GM12878 (cell line): ENCODE measurements around the gene TRABD2A. TPM values are rescaled to one million over a fixed set of nuclear protein-coding genes. Genes with fewer than 3 reads are reported as not detected.

Experiments used
- ATF7 ChIP-seq: fragments of 450-650 bp; IDR thresholded peaks from 2 replicates; pipeline ENCODE4 v1.6.1; 2016; ENCODE audit warnings: low read depth, mild to moderate bottlenecking
- BACH1 ChIP-seq: fragments of 450-650 bp; IDR thresholded peaks from 2 replicates; pipeline ENCODE4 v1.6.1; 2017; ENCODE audit warnings: mild to moderate bottlenecking, borderline replicate concordance
- BCL11A ChIP-seq: IDR thresholded peaks from 2 replicates; pipeline ENCODE4 v1.6.1; 2011; ENCODE audit warnings: low read depth, low read length
- CHD1 ChIP-seq: IDR thresholded peaks from 2 replicates; pipeline ENCODE4 v1.6.1; 2012; ENCODE audit warnings: low read depth, low read length, improper control_type of control experiment
- CHD2 ChIP-seq: IDR thresholded peaks from 2 replicates; pipeline ENCODE4 v1.6.1; 2011; ENCODE audit warnings: low read depth, low read length, improper control_type of control experiment, borderline replicate concordance
- CREB1 ChIP-seq: IDR thresholded peaks from 2 replicates; pipeline ENCODE4 v1.6.1; 2012; ENCODE audit warnings: low read depth, mild to moderate bottlenecking, inconsistent platforms
- E2F4 ChIP-seq: IDR thresholded peaks from 2 replicates; pipeline ENCODE4 v1.6.1; 2012; ENCODE audit warnings: low read depth, low read length, improper control_type of control experiment
- EED ChIP-seq: sonication (generic); IDR thresholded peaks from 2 replicates; pipeline ENCODE4 v1.6.1; 2016; ENCODE audit warnings: antibody characterized with exemption, low read depth
- ETV6 ChIP-seq, 2 experiments: fragments of 450-650 bp in 1 of 2; IDR thresholded peaks in 1 of 2; conservative IDR thresholded peaks in 1 of 2; 2 replicates each; pipeline ENCODE4 v1.6.1; 2014; ENCODE audit warnings: antibody characterized with exemption in 1 of 2, borderline replicate concordance in 1 of 2, low read depth in 1 of 2, mild to moderate bottlenecking in 1 of 2, moderate library complexity in 1 of 2
- HDAC6 ChIP-seq: fragments of 200-600 bp; sonication (generic); IDR thresholded peaks from one replicate; pipeline ENCODE4 v1.8.0; 2017; ENCODE audit warnings: antibody characterized with exemption; ENCODE audit not compliant: unreplicated experiment
- MXI1 ChIP-seq: fragments of 150-350 bp; IDR thresholded peaks from 2 replicates; pipeline ENCODE4 v1.6.1; 2011; ENCODE audit warnings: low read depth, mild to moderate bottlenecking, inconsistent platforms, low read length, improper control_type of control experiment
- MYB ChIP-seq: fragments of 150-350 bp; IDR thresholded peaks from 2 replicates; pipeline ENCODE4 v1.6.1; 2014; ENCODE audit warnings: mild to moderate bottlenecking, low read depth, low read length, borderline replicate concordance
- NFYA ChIP-seq: IDR thresholded peaks from 2 replicates; pipeline ENCODE4 v1.6.1; 2011; ENCODE audit warnings: low read depth, mild to moderate bottlenecking, low read length, improper control_type of control experiment, borderline replicate concordance
- NKRF ChIP-seq: fragments of 450-650 bp; conservative IDR thresholded peaks from 2 replicates; pipeline ENCODE4 v1.6.1; 2017; ENCODE audit warnings: mild to moderate bottlenecking, moderate library complexity
- NR2F1 ChIP-seq: fragments of 450-650 bp; conservative IDR thresholded peaks from 2 replicates; pipeline ENCODE4 v1.6.1; 2017; ENCODE audit warnings: mild to moderate bottlenecking
- PML ChIP-seq: IDR thresholded peaks from 2 replicates; pipeline ENCODE4 v1.6.1; 2012; ENCODE audit warnings: low read length, inconsistent platforms
- RBBP5 ChIP-seq: fragments of 200-600 bp; sonication (generic); conservative IDR thresholded peaks from 2 replicates; pipeline ENCODE4 v1.6.1; 2016
- RCOR1 ChIP-seq: conservative IDR thresholded peaks from 2 replicates; pipeline ENCODE4 v1.6.1; 2012; ENCODE audit warnings: low read depth, low read length, improper control_type of control experiment
- SIN3A ChIP-seq: IDR thresholded peaks from 2 replicates; pipeline ENCODE4 v1.6.1; 2012; ENCODE audit warnings: low read depth, low read length, improper control_type of control experiment
- SPI1 ChIP-seq: IDR thresholded peaks from 2 replicates; pipeline ENCODE4 v1.6.1; 2011; ENCODE audit warnings: low read depth, mild to moderate bottlenecking, low read length, moderate library complexity, borderline replicate concordance; ENCODE audit not compliant: insufficient read depth
- SRF ChIP-seq, 2 experiments: IDR thresholded peaks; 2 replicates each; pipeline ENCODE4 v1.6.1; 2011; ENCODE audit warnings: low read depth in 2 of 2, low read length in 2 of 2, mild to moderate bottlenecking in 1 of 2, moderate library complexity in 1 of 2
- TAF1 ChIP-seq: IDR thresholded peaks from 2 replicates; pipeline ENCODE4 v1.6.1; 2011; ENCODE audit warnings: mild to moderate bottlenecking, low read depth, low read length, borderline replicate concordance
- TBL1XR1 ChIP-seq: IDR thresholded peaks from 2 replicates; pipeline ENCODE4 v1.6.1; 2012; ENCODE audit warnings: low read depth, low read length, improper control_type of control experiment
- TCF12 ChIP-seq: IDR thresholded peaks from 2 replicates; pipeline ENCODE4 v1.6.1; 2011; ENCODE audit warnings: low read depth, mild to moderate bottlenecking, low read length
- polyA plus RNA-seq, 11 experiments: library from polyadenylated mRNA; depleted of rRNA in 4 of 11; unstranded in 6 of 11; stranded (reverse) in 5 of 11; fragments of >200 nt; fragmentation: Nextera tagmentation in 4 of 11; fragmentation: Illumina TruSeq in 1 of 11; extraction: Ambion mirVana in 4 of 11; extraction: Trizol in 1 of 11; gene quantifications; 1 replicate in 1 of 11; 2 replicates in 10 of 11; pipeline versions ENCODE4 v1.2.1 to v1.2.3, GENCODE V29; 2011 to 2016; ENCODE audit warnings: inconsistent platforms in 2 of 11, missing spikeins in 2 of 11, low read depth in 1 of 11
- total RNA-seq, 4 experiments: library from RNA; depleted of rRNA in 3 of 4; stranded (reverse); fragments of >200 nt in 3 of 4; fragmentation: Illumina TruSeq in 1 of 4; extraction: Trizol in 1 of 4; gene quantifications; 2 replicates each; pipeline versions ENCODE4 v1.2.1 to v1.2.3, GENCODE V29; 2013 to 2021
- TF ChIP-seq, protein P1 (sequence below): fragments of 450-650 bp; IDR thresholded peaks from 2 replicates; pipeline ENCODE4 v1.6.1; 2017; ENCODE audit warnings: antibody characterized with exemption, mild to moderate bottlenecking, moderate library complexity
- TF ChIP-seq, protein P2 (sequence below): fragments of 450-650 bp; IDR thresholded peaks from 2 replicates; pipeline ENCODE4 v1.6.1; 2014; ENCODE audit warnings: mild to moderate bottlenecking

Gene TRABD2A
- total and polyA plus RNA-seq, 10 of the 15 experiments (the other 5 are each of a cell fraction or from before 2014, with no cell fraction given), result 1.4 to 7.6 (median 4.1) TPM

GRCh38 chr2:84817239-84817655, 63.6 kb downstream of the TRABD2A start (continued):
- TF ChIP-seq E2F4 (no peak), EED (peak; percentile 80), NFYA (no peak), TAF1 (no peak), NR2F1 (peak; percentile 87), HDAC6 (no peak), BCL11A (peak; percentile 98), SPI1 (peak; percentile 95), BACH1 (peak; percentile 97), SRF (IDR thresholded peaks at IDR 0.05; ENCODE audit: low read depth in 2 of 2, low read length in 2 of 2) (peak in 1 of 2 experiments; percentile 81; a peak in 1 of 4 replicates), PML (peak; percentile 90), SIN3A (no peak), RBBP5 (no peak), CREB1 (peak; percentile 33; the same call in 1 of the 2 replicates), NKRF (peak; percentile 79), RCOR1 (no peak; the same call in 1 of the 2 replicates), MXI1 (peak; percentile 51; the same call in 1 of the 2 replicates), ATF7 (peak; percentile 72), MYB (peak; percentile 53; the same call in 1 of the 2 replicates), CHD2 (peak; percentile 61; the same call in 1 of the 2 replicates), TBL1XR1 (peak; percentile 94), CHD1 (no peak), TCF12 (peak; percentile 99), ETV6 (conservative IDR thresholded peaks at IDR 0.05 in 1 of 2, IDR thresholded peaks at IDR 0.05 in 1 of 2; ENCODE audit: borderline replicate concordance in 1 of 2, low read depth in 1 of 2) (peak in 1 of 2 experiments; percentile 76; a peak in 1 of 4 replicates)
- TF ChIP-seq, protein P1, sequence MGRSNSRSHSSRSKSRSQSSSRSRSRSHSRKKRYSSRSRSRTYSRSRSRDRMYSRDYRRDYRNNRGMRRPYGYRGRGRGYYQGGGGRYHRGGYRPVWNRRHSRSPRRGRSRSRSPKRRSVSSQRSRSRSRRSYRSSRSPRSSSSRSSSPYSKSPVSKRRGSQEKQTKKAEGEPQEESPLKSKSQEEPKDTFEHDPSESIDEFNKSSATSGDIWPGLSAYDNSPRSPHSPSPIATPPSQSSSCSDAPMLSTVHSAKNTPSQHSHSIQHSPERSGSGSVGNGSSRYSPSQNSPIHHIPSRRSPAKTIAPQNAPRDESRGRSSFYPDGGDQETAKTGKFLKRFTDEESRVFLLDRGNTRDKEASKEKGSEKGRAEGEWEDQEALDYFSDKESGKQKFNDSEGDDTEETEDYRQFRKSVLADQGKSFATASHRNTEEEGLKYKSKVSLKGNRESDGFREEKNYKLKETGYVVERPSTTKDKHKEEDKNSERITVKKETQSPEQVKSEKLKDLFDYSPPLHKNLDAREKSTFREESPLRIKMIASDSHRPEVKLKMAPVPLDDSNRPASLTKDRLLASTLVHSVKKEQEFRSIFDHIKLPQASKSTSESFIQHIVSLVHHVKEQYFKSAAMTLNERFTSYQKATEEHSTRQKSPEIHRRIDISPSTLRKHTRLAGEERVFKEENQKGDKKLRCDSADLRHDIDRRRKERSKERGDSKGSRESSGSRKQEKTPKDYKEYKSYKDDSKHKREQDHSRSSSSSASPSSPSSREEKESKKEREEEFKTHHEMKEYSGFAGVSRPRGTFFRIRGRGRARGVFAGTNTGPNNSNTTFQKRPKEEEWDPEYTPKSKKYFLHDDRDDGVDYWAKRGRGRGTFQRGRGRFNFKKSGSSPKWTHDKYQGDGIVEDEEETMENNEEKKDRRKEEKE, result no peak
- TF ChIP-seq, protein P2, sequence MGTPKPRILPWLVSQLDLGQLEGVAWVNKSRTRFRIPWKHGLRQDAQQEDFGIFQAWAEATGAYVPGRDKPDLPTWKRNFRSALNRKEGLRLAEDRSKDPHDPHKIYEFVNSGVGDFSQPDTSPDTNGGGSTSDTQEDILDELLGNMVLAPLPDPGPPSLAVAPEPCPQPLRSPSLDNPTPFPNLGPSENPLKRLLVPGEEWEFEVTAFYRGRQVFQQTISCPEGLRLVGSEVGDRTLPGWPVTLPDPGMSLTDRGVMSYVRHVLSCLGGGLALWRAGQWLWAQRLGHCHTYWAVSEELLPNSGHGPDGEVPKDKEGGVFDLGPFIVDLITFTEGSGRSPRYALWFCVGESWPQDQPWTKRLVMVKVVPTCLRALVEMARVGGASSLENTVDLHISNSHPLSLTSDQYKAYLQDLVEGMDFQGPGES, result no peak
